Measurements from ENCODE around the gene MTRF1L.
"Not testable (repeated sequence)": the region's sequence is repeated elsewhere in the genome, so short reads cannot be mapped to it uniquely, and the experiment has no call there.

Gene MTRF1L

DNA sequence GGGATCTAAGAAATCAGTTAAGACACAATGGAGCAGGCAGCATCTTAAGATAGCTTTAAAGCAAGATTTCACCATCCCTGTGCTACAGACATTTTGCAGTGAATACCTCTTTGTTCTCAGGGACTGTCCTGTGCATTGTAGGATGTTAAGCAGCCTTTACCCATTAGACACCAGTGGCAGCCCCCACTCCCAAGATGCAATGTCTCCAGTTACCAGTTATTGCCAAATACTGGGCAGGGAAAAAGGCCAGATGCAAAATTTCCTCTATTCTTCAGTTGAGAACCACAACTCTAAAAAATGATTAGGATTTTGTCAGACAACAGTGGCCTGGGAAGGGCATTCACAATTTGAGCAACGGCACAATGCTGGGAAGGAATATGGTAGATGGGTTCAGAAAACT lies 25.8 kb downstream of the MTRF1L start:
- FAIRE-seq = no peak
- DNase-seq (ENCODE audit: extremely low spot score, insufficient read length, low read depth) = no peak

DNA sequence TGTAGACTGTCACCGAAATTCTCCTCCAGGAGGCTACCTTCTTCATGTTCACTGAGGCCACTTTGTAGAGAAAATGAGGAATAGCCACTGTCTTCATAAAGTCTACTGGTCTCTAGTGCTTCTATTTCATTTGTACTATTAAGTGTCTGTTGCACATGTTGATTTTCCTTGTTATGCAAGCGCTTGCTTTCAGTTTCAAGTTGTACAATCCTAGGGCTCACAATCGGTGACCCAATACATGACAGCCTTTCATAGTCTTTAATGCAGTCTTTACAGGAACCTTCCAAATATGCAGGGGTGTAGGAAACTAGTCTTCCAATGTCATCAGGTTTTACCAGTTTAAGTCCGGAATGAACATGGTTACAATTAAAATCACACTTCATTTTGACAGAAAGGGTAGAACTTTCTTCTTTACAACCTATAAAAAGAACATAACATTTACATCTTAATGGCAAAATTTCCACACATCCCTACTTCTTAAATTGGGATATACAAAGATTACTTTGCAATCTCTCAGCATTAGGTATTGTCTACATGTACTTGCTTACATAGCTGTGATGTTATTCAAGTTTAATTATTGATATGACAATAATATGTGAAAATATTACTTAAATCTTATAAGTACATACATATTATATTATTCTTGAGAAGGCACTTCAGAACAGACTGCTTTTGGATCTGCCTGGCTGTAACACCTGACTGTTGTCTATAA lies 27.1 kb downstream of the MTRF1L start:
- FAIRE-seq (peak; percentile 60), DNase-seq (ENCODE audit: extremely low spot score, insufficient read length, low read depth) (no peak)

DNA sequence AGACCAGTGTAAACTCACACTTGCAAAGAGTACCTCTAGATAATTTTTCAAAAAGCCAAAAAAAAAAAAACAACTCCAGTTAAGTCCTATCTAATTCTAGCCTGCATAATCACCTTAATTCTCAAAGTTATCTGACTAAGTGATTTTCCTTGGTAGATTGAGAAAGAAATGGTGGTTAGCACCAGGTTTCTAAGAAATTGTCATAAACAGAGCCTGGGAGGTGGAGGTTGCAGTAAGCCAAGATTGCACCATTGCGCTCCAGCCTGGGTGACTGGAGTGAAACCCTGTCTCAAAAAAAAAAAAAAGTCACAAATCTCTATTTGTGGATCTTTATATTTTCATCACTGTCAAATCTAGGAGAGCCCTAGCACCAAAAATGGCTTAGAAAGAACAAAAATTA lies 28.6 kb downstream of the MTRF1L start:
- DNase-seq (ENCODE audit: extremely low spot score, insufficient read length, low read depth) = no peak
- FAIRE-seq = no peak

DNA sequence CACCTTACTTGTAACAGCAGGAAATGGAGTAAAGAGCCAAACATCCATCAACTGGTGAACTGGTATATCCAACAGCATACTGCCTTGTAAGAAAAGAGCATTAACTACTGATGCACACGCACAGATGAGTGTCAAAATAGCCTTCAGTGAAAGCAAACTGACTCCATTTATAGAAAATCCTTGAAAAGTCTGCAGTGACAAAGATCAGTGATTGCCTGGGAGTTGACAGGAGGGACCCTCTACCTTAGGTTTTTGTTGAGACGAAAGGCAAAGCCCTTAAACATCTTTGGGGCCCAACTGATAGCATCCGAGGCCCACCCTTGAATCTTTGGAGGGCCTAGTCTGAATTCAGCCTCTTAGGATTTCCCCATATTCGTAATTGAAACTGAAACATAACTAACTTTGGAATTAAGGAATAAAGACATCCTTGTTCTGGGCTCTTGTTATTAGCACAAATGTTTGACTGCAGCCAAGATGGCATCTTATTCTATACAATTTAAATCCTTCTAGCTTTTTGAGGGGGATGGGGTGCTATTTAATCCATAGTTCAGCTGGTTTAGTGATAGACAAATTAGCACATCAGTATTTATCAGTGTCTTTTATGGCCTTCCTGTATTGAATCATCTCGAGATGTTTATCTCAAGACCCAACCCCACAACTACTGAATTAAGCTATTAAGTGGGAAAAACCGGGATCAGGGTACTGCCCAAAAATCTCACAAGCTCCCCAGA lies 32.7 kb downstream of the MTRF1L start:
- FAIRE-seq (no peak), DNase-seq (ENCODE audit: extremely low spot score, insufficient read length, low read depth) (no peak)

DNA sequence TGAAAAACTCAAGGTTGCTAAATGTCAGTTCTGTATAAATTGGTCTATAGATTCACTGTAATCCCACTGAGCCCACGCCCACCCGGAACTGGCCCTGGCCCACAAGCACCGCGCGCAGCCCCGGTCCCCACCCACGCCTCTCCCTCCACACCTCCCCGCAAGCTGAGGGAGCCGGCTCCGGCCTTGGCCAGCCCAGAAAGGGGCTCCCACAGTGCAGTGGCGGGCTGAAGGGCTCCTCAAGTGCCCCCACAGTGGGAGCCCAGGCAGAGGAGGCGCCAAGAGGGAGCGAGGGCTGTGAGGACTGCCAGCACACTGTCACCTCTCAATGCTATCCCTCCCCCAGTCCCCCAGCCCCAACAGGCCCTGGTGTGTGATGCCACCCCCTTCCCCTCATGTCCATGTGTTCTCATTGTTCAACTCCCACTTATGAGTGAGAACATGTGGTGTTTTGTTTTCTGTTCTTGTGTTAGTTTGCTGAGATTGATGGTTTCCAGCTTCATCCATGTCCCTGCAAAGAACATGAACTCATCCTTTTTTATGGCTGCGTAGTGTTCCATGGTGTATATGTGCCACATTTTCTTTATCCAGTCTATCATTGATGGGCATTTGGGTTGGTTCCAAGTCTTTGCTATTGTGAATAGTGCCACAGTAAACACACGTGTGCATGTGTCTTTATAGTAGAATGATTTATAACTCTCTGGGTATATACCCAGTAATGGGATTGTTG lies 36.2 kb downstream of the MTRF1L start:
- DNase-seq (ENCODE audit: extremely low spot score, insufficient read length, low read depth); FAIRE-seq: not testable (repeated sequence)

DNA sequence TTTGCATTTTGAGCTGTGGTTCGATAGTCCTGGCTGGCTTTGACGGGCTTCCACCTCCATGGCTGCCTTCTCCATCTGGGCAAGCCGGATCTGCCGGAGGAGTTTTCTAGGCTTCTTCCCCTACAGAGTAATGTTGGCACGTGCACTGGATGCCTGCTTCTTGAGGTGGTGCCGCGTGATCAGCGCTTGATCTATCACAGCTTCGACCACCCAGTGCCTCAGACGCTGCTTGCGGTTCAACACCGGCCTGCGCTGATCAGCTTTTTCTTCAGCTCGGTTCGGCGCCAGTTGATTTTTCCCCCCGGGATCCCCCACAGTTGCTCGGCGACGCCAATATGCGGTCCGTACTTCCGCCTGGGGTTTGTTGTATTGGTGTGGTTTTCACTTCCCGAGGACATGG lies 43.2 kb downstream of the MTRF1L start:
- DNase-seq (ENCODE audit: extremely low spot score, insufficient read length, low read depth) (no peak), FAIRE-seq (no peak)

DNA sequence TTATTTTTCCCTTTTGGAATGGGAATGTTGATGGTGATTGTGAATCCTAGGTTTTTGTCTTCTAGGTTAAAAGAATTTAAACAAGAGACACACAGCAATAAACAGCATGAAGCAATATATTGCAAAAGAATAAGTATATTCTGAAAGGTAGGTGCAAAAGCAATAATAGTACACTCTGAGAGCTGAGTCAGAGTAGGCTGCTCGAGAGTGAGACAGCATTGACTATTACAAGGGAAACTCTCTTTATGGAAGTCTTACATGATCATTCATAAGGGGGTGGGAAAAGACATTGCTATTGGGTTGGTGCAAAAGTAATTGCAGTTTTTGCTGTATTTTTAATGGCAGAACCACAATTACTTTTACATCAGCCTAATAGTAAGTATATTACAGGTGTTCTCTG lies 44.7 kb downstream of the MTRF1L start:
- FAIRE-seq = no peak
- DNase-seq (ENCODE audit: extremely low spot score, insufficient read length, low read depth) = no peak

DNA sequence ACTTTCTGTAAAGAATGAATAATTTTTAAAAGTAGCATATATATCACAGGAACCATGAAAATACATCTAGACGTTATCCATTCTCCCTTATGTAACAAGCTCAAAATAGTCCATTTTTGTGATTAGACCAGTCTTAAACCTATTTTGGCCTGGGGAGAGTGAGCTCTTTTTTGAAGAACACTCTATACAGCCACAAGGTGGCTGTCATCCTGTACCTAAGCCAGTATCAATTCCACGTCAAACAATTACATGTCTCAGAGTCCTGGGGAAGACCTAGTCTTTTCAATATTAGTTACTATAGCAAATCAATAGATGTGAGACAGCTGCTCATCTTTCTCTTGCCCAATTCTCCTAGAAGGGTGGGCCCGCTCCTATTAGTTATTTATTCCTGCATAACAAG lies 48.1 kb downstream of the MTRF1L start:
- DNase-seq (ENCODE audit: extremely low spot score, insufficient read length, low read depth) (no peak), FAIRE-seq (no peak)

DNA sequence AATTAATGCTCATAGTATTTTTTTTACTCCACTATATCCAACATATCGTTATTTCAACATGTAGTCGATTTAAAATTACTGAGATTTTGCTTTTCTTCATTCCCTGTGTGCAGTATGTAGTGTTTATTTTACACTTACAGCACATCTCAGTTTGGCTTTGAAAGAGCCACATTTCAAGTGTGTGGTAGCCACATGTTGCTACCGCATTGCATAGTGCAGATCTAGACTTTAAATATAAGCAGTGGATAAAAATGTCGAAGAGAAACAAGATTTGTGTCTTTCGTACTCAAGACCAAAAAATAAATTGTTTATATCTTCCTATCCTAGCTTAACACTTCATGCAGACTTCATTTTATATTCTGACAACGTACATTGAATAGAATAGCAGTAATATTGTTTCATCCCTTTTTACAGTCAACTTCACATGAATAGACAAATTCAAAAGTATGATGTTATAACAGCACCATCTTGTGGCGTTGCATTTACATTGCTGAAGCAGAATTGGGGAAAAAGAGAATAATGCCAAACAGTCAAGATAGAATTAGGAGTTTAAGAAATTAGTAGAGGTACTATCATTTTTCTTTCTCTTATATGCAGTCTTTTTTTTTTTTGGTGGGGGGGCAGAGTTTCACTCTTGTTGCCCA lies 49.5 kb downstream of the MTRF1L start:
- peak; percentile 57 for FAIRE-seq
- no peak for DNase-seq (ENCODE audit: extremely low spot score, insufficient read length, low read depth)

DNA sequence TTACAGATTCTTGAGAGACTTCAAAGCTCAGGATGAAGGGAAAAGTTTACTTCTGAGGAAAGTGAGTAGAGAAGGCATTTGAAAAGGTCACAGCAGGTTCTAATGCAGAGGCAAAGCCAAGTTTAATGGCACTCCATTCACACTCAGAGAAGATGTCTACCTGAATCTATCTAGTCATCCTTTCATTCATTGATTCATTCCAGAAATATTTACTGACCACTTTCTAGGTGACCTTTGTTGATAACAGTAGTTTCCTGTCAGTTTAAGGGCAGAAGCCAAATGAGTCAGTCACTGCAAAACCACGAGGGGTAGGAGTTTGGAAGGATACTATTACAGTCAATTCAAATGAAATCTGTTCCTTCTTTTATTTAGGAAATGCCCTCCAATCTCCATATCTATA lies 50.5 kb downstream of the MTRF1L start:
- DNase-seq (ENCODE audit: extremely low spot score, insufficient read length, low read depth) (no peak), FAIRE-seq (no peak)

DNA sequence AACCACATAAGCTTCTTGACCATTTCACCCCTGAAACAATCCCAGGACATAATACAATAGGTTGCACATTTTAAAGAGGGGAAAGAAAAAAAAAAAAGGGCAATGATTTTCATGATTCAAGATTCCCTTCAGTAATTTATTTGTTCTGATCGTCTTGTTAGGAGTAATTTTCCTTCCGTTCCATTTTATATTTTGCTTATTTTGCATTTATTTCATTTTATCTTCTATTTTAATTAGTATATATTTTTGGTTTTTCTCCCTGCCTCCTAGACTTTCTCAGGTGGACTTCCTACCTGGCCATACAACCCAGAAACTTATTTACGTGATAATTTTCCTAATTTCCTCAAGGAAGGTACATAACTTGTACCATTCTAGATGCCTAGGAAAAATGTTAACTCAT lies 52.3 kb downstream of the MTRF1L start:
- FAIRE-seq = no peak

DNA sequence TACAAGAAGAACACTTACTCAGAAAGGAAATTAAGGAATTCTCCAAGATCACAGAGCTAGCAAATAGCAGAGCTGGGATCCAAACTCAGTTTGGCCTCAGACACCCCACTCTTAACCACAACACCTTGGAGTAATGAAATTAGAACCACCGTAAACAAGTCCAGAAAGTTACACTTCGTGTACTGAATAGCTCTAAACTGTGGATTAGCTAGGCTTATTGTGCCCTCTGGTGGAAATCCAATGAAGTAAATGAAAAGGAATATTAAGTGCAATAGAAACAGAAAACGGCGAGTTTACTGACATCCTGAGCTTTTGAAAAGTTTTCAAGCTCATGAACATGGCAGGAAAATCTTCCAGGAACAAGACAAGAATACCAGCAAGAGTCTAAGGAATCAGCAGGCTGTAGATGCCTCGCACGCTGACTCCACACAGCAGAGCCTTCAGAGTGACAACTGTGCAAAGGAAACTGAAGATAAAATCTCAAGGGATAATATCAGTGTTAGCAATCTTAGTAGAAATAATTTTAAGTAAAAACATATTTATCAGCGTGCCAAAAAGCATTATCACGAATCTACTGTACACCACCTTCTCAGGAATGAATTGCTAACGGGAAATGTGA lies 54.2 kb downstream of the MTRF1L start:
- FAIRE-seq = peak; percentile 55

More for the DNA sequence above, 52.3 kb downstream of the MTRF1L start:
- DNase-seq (ENCODE audit: extremely low spot score, insufficient read length, low read depth) = no peak

DNA sequence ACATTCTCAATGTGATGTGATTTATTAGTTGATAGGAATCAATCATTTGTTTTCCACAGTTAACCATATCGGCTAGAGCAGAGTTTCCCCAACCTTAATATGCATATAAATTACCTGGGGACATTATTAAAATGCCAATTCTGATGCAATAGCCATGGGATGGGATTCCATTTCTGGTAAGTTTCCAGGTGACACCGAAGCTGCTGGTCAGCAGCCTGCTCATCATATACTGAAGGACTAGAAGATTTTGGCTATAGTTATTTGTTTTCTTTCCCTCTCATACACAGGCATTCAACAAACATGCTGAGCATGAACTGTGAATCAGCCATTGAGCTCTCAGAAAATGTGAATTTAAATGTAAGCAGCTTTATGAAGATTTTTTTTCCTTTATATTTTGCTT lies 55.5 kb downstream of the MTRF1L start:
- FAIRE-seq = no peak
- no peak for DNase-seq (ENCODE audit: extremely low spot score, insufficient read length, low read depth)

More for the DNA sequence above, 54.2 kb downstream of the MTRF1L start:
- peak; percentile 4 for DNase-seq (ENCODE audit: extremely low spot score, insufficient read length, low read depth)

DNA sequence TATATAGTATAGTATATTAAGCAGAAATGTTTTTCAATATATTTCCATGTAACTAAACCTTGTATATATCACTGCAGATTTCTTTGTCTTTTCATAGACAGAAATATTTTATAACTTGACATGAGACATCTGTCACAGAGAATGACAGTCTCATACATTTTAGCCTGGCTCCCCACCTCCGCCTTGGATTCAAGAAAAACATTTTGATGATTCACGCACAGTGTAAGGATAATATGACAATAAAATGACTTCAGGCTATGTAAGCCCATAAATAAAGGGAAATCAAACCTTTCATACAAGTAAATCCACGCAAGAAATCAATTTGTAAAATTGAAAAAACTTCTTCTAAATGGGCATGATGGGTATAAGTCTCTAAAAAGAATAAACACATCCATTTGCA lies 56.0 kb downstream of the MTRF1L start:
- DNase-seq (ENCODE audit: extremely low spot score, insufficient read length, low read depth) (no peak), FAIRE-seq (no peak)

DNA sequence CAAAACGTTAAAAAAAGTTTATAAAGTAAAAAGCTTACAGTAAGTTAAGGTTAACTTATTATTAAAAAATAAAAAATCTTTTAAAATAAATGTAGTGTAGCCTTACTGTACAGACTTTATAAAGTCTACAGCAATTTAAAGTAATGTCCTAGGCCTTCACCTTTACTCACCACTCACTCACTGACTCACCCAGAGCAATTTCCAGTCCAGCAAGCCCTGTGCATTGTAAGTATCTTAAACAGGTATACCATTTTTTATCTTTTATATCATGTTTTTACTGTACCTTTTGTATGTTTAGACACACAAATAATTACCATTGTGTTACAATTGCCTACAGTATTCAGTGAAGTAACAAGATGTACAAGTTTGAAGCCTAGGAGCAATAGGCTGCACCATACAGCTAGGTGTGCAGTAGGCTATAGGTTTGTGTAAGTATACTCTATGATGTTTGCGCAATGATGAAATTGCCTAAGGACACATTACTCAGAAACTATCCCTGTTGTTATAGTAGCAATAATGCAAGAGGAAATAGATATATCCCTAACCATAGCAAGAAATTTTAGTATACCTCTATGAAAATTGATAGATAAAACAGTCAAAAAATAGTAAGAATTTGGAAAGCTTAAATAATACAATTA lies 59.1 kb downstream of the MTRF1L start:
- FAIRE-seq (no peak), DNase-seq (ENCODE audit: extremely low spot score, insufficient read length, low read depth) (no peak)

DNA sequence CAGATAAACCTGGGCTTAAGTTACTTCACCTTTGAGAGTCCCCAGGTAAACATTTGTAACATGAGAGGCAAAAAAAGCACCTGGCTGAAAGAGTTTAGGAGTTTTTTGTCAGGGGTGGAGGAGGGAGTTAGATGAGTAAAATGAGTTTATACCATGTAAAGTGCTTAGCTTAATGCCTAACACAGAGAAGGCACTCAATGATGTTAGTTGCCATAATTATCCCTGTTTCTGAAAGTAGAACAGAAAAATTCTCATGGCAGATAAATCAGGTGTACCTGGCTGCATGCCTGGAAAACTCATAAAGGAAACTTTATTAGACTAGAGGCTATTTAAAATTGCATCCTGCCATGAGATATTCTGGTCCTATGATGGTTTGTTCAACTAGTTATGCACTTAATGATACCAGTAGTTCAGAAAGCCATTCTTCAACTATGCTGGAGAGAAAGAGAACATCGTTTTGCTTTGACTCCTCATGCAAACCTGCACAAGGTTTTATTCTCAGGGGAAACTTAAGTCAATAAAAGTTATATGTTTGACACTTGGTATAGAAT lies 60.1 kb downstream of the MTRF1L start:
- DNase-seq (ENCODE audit: extremely low spot score, insufficient read length, low read depth) = no peak
- no peak for FAIRE-seq

DNA sequence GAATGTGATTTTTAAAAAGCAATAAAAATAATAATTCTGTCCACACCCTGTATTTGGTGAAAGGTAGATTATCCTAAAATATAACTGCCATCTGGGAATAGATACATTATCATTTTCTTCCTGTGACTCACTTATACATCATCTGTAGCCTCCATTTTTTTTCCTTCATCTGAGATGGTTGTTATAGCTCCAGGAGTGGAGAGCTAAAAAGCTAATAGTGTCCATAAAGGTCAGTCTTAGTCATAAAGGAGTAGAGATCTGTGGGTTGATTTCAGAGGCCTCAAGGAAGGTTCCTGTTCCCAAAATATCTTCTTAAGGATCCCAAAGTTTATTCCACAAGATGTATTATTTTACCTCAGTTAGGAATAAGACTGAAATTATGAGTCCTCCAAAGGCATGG lies 60.8 kb downstream of the MTRF1L start:
- no peak for FAIRE-seq
- DNase-seq (ENCODE audit: extremely low spot score, insufficient read length, low read depth) = no peak
